ENCODE results near the gene ELMOD3.

GRCh38 chr2:85341269-85342029 lies 13.1 kb upstream of the ELMOD3 start:
- TF ChIP-seq EZH2 (IDR thresholded peaks at IDR 0.05) (no peak), CTCF (IDR thresholded peaks at IDR 0.05) (no peak)
